Kidney tubule cell (primary cell): Measurements from ENCODE around the gene HTR6.

Experiments
- DNase-seq: peaks from one replicate; pipeline ENCODE4 v3.0.0-alpha.2; 2018; ENCODE audit warnings: low spot score

HTR6 gene

GRCh38 chr1:19688041-19688842, 23.6 kb downstream of the HTR6 start:
- no peak for DNase-seq

GRCh38 chr1:19689085-19689757, 24.5 kb downstream of the HTR6 start:
- DNase-seq: no peak

- DNase-seq: no peak
Measured at GRCh38 chr1:19689856-19690255, 25.2 kb downstream of the HTR6 start.

- DNase-seq: no peak
Measured at GRCh38 chr1:19690342-19690741, 25.7 kb downstream of the HTR6 start.

- DNase-seq: no peak
Measured at GRCh38 chr1:19694298-19694697, 29.6 kb downstream of the HTR6 start.

- no peak for DNase-seq
Measured at GRCh38 chr1:19695772-19696171, 31.1 kb downstream of the HTR6 start.

- DNase-seq: no peak
Measured at GRCh38 chr1:19696820-19697219, 32.1 kb downstream of the HTR6 start.

- no peak for DNase-seq
Measured at GRCh38 chr1:19698181-19698580, 33.5 kb downstream of the HTR6 start.

- no peak for DNase-seq
Measured at GRCh38 chr1:19700079-19700777, 35.6 kb downstream of the HTR6 start.

- no peak for DNase-seq
Measured at GRCh38 chr1:19703280-19703679, 38.6 kb downstream of the HTR6 start.

- peak; percentile 67 for DNase-seq
Measured at GRCh38 chr1:19704247-19705113, 39.8 kb downstream of the HTR6 start.

- no peak for DNase-seq
Measured at GRCh38 chr1:19705464-19705863, 40.8 kb downstream of the HTR6 start.

GRCh38 chr1:19706136-19706535, 41.5 kb downstream of the HTR6 start:
- no peak for DNase-seq

GRCh38 chr1:19708567-19709110, 44.0 kb downstream of the HTR6 start:
- DNase-seq: no peak

- no peak for DNase-seq
Measured at GRCh38 chr1:19709260-19709793, 44.7 kb downstream of the HTR6 start.

GRCh38 chr1:19710825-19711611, 46.3 kb downstream of the HTR6 start:
- no peak for DNase-seq

- DNase-seq: no peak
Measured at GRCh38 chr1:19712928-19713327, 48.3 kb downstream of the HTR6 start.

- peak; percentile 94 for DNase-seq
Measured at GRCh38 chr1:19715334-19716203, 50.9 kb downstream of the HTR6 start.

GRCh38 chr1:19717467-19717866, 52.8 kb downstream of the HTR6 start:
- no peak for DNase-seq

- no peak for DNase-seq
Measured at GRCh38 chr1:19720174-19720573, 55.5 kb downstream of the HTR6 start.
